ENCODE results near the gene DCUN1D5. TPM values are rescaled to one million over a fixed set of nuclear protein-coding genes. Genes with fewer than 3 reads are reported as not detected.
A peak's percentile ranks its signal among the peaks of the same experiment; 100 is the strongest.

DCUN1D5 gene
- total and polyA plus RNA-seq, 2 of the 13 experiments (the other 11 are each of a cell fraction or from before 2014, with no cell fraction given): 32.9 to 46.7 TPM

DNA sequence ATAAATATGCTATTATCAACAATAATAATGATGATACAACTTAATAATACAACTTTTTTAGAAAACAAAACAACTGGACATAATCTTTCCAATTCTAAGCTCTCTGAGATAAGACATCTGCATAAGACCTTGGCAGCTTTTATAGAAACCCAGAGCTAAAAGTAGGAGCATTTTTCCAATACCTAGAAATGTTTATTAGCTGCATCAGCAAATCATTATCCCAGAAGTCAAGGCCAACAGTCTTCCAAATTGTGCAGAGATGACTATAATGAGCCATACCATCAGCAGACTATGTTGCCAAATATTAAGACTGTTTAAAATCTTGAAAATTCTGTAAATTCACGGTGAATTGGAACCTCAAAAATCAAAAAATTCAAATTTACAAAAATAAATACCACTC lies 30.3 kb downstream of the DCUN1D5 start:
- 95% methylated on average over 1 of the region's 1 CpG for WGBS (ENCODE audit: low lambda C conversion rate)
- H3K4me2 ChIP-seq (ENCODE audit: low read depth, low read length): no peak overlapping the region
- H3K27me3 ChIP-seq (ENCODE audit: control insufficient read depth in 1 of 2, insufficient read depth in 2 of 2, low read length in 2 of 2): no peaks in the 10 kb centered on the region
- ChIA-PET CTCF (ENCODE audit: low intra/inter-chr PET ratio, low total read pairs) (no interaction called here), POLR2A (no interaction called here)
- no peak for FAIRE-seq
- TF ChIP-seq, protein P1, sequence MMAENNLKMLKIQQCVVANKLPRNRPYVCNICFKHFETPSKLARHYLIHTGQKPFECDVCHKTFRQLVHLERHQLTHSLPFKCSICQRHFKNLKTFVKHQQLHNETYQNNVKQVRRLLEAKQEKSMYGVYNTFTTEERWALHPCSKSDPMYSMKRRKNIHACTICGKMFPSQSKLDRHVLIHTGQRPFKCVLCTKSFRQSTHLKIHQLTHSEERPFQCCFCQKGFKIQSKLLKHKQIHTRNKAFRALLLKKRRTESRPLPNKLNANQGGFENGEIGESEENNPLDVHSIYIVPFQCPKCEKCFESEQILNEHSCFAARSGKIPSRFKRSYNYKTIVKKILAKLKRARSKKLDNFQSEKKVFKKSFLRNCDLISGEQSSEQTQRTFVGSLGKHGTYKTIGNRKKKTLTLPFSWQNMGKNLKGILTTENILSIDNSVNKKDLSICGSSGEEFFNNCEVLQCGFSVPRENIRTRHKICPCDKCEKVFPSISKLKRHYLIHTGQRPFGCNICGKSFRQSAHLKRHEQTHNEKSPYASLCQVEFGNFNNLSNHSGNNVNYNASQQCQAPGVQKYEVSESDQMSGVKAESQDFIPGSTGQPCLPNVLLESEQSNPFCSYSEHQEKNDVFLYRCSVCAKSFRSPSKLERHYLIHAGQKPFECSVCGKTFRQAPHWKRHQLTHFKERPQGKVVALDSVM (CRISPR knock-in tag; IDR thresholded peaks at IDR 0.05): no peak
- TF ChIP-seq MAFK (conservative IDR thresholded peaks at IDR 0.05 in 1 of 2, IDR thresholded peaks at IDR 0.05 in 1 of 2; ENCODE audit: low read length in 2 of 2): peak; percentile 54 to 78; a peak in 3 of 4 replicates
- peak; percentile 73 for TF ChIP-seq MAFF (IDR thresholded peaks at IDR 0.05; ENCODE audit: low read depth, low read length)
- no peak for TF ChIP-seq ZC3H13 (CRISPR knock-in tag; IDR thresholded peaks at IDR 0.05)
- no peak overlapping the region for H2AFZ ChIP-seq (ENCODE audit: low read length)
- DNase-seq (ENCODE audit: low spot score): no peak
- H3K27ac ChIP-seq (ENCODE audit: extremely low read length, insufficient read depth, low read length): no peak overlapping the region
- in situ Hi-C loops (cut with HindIII; ENCODE audit: extremely low pct_ligation_motif_present, low pct_unique_long_range_greater_than_20kb) (no loop called here), intact Hi-C loops (cut with micrococcal nuclease; ENCODE audit: unreplicated experiment) (no loop called here)
- no TSS peak for BruUV-seq (replicated peaks)
- no peaks in the 10 kb centered on the region for H3K9me3 ChIP-seq (ENCODE audit: low read length)
- H3K4me1 ChIP-seq (ENCODE audit: insufficient read depth, low read length): no peaks in the 10 kb centered on the region
- H3K9ac ChIP-seq (ENCODE audit: insufficient read depth, low read depth, low read length): no peak overlapping the region
- no peaks in the 10 kb centered on the region for H3K79me2 ChIP-seq (ENCODE audit: insufficient read depth, low read length)
- H4K20me1 ChIP-seq (ENCODE audit: insufficient read depth, low read length): no peaks in the 10 kb centered on the region
- H3K4me3 ChIP-seq (replicated peaks in 1 of 3; ENCODE audit: insufficient read depth in 1 of 3, low read depth in 2 of 3, low read length in 3 of 3): no peak overlapping the region
- H3K36me3 ChIP-seq (replicated peaks in 1 of 2; ENCODE audit: control insufficient read depth in 1 of 2, insufficient read depth in 2 of 2, low read length in 2 of 2): peaks cover 6 to 34% of the 10 kb centered on the region in 2 experiments
- ATAC-seq: no peak

- TSS peak; percentile 10 for BruUV-seq (replicated peaks)
- ATAC-seq (peak; percentile 65; the same call in 2 of the 3 replicates), FAIRE-seq (peak; percentile 72), DNase-seq (ENCODE audit: low spot score) (peak; percentile 32)
- intact Hi-C loops (cut with micrococcal nuclease; ENCODE audit: unreplicated experiment): loop anchor here (10.0 kb wide), 2 partner anchors 251 to 321 kb away; no protein-coding TSS in a partner anchor
- TF ChIP-seq, protein P2, sequence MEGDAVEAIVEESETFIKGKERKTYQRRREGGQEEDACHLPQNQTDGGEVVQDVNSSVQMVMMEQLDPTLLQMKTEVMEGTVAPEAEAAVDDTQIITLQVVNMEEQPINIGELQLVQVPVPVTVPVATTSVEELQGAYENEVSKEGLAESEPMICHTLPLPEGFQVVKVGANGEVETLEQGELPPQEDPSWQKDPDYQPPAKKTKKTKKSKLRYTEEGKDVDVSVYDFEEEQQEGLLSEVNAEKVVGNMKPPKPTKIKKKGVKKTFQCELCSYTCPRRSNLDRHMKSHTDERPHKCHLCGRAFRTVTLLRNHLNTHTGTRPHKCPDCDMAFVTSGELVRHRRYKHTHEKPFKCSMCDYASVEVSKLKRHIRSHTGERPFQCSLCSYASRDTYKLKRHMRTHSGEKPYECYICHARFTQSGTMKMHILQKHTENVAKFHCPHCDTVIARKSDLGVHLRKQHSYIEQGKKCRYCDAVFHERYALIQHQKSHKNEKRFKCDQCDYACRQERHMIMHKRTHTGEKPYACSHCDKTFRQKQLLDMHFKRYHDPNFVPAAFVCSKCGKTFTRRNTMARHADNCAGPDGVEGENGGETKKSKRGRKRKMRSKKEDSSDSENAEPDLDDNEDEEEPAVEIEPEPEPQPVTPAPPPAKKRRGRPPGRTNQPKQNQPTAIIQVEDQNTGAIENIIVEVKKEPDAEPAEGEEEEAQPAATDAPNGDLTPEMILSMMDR (CRISPR knock-in tag; IDR thresholded peaks at IDR 0.05): peak; percentile 57
- TF ChIP-seq ZNF3 (CRISPR knock-in tag; IDR thresholded peaks at IDR 0.05) (no peak), STAG1 (CRISPR knock-in tag; IDR thresholded peaks at IDR 0.05) (peak; percentile 34), POLR2A (IDR thresholded peaks at IDR 0.05; ENCODE audit: insufficient read depth in 1 of 2, low read depth in 2 of 2, low read length in 2 of 2) (no peak)
- no peak overlapping the region for H3K9ac ChIP-seq (ENCODE audit: insufficient read depth, low read depth, low read length)
- H3K36me3 ChIP-seq (replicated peaks in 1 of 2; ENCODE audit: control insufficient read depth in 1 of 2, insufficient read depth in 2 of 2, low read length in 2 of 2): peaks cover 1 to 2% of the 10 kb centered on the region in 2 experiments; a peak in 1 of 5 replicates
- 0 out of 2 replicates have a peak, but pooled peaks cover 4% of the 10 kb centered on the region for H4K20me1 ChIP-seq (ENCODE audit: insufficient read depth, low read length)
- H3K79me2 ChIP-seq (ENCODE audit: insufficient read depth, low read length): no peaks in the 10 kb centered on the region
- H2AFZ ChIP-seq (ENCODE audit: low read length): no peak overlapping the region
- 61% methylated on average over 3 of the region's 3 CpGs for WGBS (ENCODE audit: low lambda C conversion rate)
- no peak overlapping the region for H3K27ac ChIP-seq (ENCODE audit: extremely low read length, insufficient read depth, low read length)
- H3K4me2 ChIP-seq (ENCODE audit: low read depth, low read length): no peak overlapping the region
- no peaks in the 10 kb centered on the region for H3K4me1 ChIP-seq (ENCODE audit: insufficient read depth, low read length)
- POLR2A ChIA-PET: no interaction called here
- no peaks in the 10 kb centered on the region for H3K9me3 ChIP-seq (ENCODE audit: low read length)
- in situ Hi-C loops (cut with HindIII; ENCODE audit: extremely low pct_ligation_motif_present, low pct_unique_long_range_greater_than_20kb): no loop called here
- H3K27me3 ChIP-seq (ENCODE audit: control insufficient read depth in 1 of 2, insufficient read depth in 2 of 2, low read length in 2 of 2): no peaks in the 10 kb centered on the region
- H3K4me3 ChIP-seq (replicated peaks in 1 of 3; ENCODE audit: insufficient read depth in 1 of 3, low read depth in 2 of 3, low read length in 3 of 3): no peak overlapping the region
- CTCF ChIA-PET (ENCODE audit: low intra/inter-chr PET ratio, low total read pairs): interaction anchor here (2.4 kb wide), 1 partner anchor 19 kb away, joined by 10 read pairs; no protein-coding TSS in a partner anchor
Observed at GRCh38 chr11:103055221-103055890, 36.6 kb downstream of the DCUN1D5 start.
